Upper lobe of right lung (tissue), 1 donor: Measurements from ENCODE around the gene PLA2G4B. TPM values are rescaled to one million over a fixed set of nuclear protein-coding genes. Genes with fewer than 3 reads are reported as not detected.
A peak's percentile ranks its signal among the peaks of the same experiment; 100 is the strongest.
"Not testable (repeated sequence)": the region's sequence is repeated elsewhere in the genome, so short reads cannot be mapped to it uniquely, and the experiment has no call there.

ENCODE experiments used
- ATAC-seq: fragments of 200-7000 bp; cut with Tn5 transposase; one replicate; pipeline ENCODE4 v1.9.1; 2020; ENCODE audit warnings: mild to moderate bottlenecking, moderate library complexity
- DNase-seq: peaks from one replicate; pipeline ENCODE4 v3.0.0-alpha.2; 2020
- H3K27ac ChIP-seq: fragments of 200-600 bp; one replicate; pipeline ENCODE4 v1.8.0; 2022
- H3K27me3 ChIP-seq: fragments of 200-600 bp; one replicate; pipeline ENCODE4 v1.8.0; 2022; ENCODE audit warnings: mild to moderate bottlenecking
- H3K36me3 ChIP-seq: fragments of 200-600 bp; one replicate; pipeline ENCODE4 v1.8.0; 2022
- H3K4me1 ChIP-seq: fragments of 200-600 bp; one replicate; pipeline ENCODE4 v1.8.0; 2022
- H3K4me3 ChIP-seq: fragments of 200-600 bp; one replicate; pipeline ENCODE4 v1.8.0; 2022; ENCODE audit warnings: mild to moderate bottlenecking
- H3K9me3 ChIP-seq: fragments of 200-600 bp; one replicate; pipeline ENCODE4 v1.8.0; 2022
- intact Hi-C: fragments of 100-400 bp; cut with DNase I; formaldehyde crosslinking; loops from one replicate; pipeline ENCODE4 v1.11.0; 2022
- total RNA-seq: library from RNA; stranded (reverse); fragmentation: NEBNext Ultra II Directional; extraction: Animal tissue kit (Norgen Biotek cat#: 25700); gene quantifications from one replicate; pipeline ENCODE4 v1.2.1, GENCODE V29; 2021
- TF ChIP-seq, protein P1 (sequence below): fragments of 200-600 bp; IDR thresholded peaks from one replicate; pipeline ENCODE4 v1.8.0; 2022; ENCODE audit warnings: antibody characterized with exemption
- donor health status: DM: no; HTN: yes; CAD: no; lungs with severe emphysema.

Gene PLA2G4B
- total RNA-seq, 1 donor from 2014 or later = 14.4 TPM

DNA sequence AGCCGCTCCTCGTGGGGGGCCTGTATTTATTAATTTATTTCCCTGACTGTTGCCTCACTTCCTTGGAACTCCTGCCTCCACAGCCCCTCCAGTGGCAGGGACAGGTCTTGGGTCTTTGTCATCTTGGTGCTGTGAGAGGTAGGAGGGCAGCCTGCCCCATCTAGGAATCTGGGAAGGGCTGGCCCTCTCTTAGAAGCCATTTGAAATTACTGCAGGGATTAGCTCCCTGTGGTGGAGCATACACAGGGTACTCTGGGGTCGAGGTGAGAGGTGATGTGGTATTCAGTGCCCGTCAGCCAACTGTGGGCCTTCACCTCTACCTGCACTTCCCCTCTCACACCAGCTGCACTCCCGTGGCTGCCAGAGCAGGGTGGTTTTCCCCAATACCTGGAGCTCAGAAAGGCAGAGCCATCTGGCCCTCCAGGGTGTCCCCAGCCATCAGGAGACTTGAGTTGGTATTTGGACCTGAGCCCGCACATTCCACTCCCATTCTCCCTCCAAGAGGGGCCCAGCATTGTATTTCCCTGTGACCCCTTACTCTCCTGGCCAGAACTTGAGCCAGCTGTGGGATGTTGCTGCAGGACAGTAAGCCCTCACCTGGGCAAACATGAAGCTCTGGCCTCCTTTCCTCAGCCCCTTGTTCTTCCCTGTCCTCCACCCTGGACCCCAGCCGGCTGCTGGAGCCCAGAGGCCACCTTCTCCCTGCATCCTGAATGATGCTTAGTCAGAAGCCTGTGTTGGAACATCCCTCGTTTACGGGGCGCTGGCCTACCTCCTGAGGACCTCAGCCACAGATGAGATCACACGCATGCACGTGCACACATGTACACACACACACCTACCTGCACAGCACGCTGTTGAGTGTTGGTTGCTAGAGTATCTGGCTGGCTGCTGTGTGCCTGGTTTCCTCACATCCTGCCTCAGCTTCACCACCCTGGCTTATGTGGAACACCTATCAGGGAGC lies 12.8 kb upstream of the PLA2G4B start:
- TF ChIP-seq, protein P1, sequence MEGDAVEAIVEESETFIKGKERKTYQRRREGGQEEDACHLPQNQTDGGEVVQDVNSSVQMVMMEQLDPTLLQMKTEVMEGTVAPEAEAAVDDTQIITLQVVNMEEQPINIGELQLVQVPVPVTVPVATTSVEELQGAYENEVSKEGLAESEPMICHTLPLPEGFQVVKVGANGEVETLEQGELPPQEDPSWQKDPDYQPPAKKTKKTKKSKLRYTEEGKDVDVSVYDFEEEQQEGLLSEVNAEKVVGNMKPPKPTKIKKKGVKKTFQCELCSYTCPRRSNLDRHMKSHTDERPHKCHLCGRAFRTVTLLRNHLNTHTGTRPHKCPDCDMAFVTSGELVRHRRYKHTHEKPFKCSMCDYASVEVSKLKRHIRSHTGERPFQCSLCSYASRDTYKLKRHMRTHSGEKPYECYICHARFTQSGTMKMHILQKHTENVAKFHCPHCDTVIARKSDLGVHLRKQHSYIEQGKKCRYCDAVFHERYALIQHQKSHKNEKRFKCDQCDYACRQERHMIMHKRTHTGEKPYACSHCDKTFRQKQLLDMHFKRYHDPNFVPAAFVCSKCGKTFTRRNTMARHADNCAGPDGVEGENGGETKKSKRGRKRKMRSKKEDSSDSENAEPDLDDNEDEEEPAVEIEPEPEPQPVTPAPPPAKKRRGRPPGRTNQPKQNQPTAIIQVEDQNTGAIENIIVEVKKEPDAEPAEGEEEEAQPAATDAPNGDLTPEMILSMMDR = no peak
- ATAC-seq (no peak), DNase-seq (no peak)
- Histone ChIP-seq H3K27ac (no peak overlapping the region), H3K4me3 (no peak overlapping the region), H3K27me3 (no peaks in the 10 kb centered on the region), H3K4me1 (peaks cover 17% of the 10 kb centered on the region), H3K36me3 (peaks cover 25% of the 10 kb centered on the region), H3K9me3 (no peaks in the 10 kb centered on the region)
- intact Hi-C loops = no loop called here

DNA sequence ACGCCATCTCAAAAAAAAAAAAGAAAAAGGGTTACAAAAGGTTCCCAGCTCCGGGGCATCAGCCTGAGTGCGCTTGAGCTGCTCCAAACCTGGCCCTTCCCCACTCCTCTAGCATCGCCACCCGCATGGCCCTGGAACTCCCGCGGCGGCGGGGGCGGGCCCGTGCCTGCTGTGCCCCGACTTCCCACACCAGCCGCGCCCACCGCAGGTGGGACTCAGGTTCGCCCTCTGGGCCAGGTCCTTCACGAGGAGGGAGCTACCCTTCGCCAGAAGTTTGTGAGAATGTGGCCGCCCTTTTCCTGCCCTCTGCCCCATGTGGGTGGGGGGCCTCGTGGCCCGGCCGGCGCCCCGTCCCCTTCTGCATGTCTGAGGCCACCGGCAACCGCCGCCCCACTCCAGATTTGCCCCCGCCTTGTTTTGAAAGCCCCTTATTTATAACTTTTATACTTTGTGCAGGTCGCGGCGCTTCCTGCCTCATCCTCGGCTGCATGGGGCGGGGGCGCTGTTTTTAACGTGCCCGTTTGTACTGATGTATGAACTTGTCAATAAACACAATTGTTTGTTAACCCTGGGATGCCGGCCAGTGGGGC lies 11.3 kb upstream of the PLA2G4B start:
- Histone ChIP-seq H3K27ac (no peak overlapping the region), H3K4me1 (peaks cover 18% of the 10 kb centered on the region), H3K27me3 (no peaks in the 10 kb centered on the region), H3K9me3 (no peaks in the 10 kb centered on the region), H3K36me3 (peaks cover 22% of the 10 kb centered on the region), H3K4me3 (peak overlapping the region; percentile 95)
- TF ChIP-seq, protein P1 = no peak
- intact Hi-C loops = no loop called here
- ATAC-seq = peak; percentile 4
- no peak for DNase-seq

GRCh38 chr15:41827880-41828806 lies 10.5 kb upstream of the PLA2G4B start, which contains the start of gene JMJD7:
Gene JMJD7 (plus strand): TSS chr15:41828092. CDS start chr15:41828125, 33 bp downstream.
- no peaks in the 10 kb centered on the region for H3K27me3 ChIP-seq
- ATAC-seq (peak; percentile 97), DNase-seq (peak; percentile 98)
- H3K4me3 ChIP-seq = peak within 1 kb of the TSS; percentile 95
- intact Hi-C loops = no loop called here
- no peaks in the 10 kb centered on the region for H3K9me3 ChIP-seq
- peak within 1 kb of the TSS; percentile 88 for H3K27ac ChIP-seq
- peaks cover 18% of the 10 kb centered on the region for H3K36me3 ChIP-seq
- TF ChIP-seq, protein P1 = no peak
- peaks cover 22% of the 10 kb centered on the region for H3K4me1 ChIP-seq

DNA sequence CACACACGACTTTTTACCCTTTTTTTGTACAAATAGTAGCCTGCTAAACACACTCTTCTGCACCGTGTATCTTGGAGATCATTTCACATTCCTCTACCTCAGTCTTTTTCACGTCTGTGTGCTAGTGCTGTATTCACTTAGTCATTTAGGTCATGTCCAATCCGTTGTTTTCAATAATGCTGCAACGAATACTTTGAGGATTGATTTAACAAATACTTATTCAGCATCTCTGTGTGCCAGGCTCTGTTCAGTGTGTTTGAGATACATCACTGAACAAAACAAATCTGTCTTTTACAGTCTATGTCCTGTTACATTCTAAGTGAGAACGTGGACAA lies 9.9 kb upstream of the PLA2G4B start:
- no peak for DNase-seq
- TF ChIP-seq, protein P1 = no peak
- Histone ChIP-seq H3K27me3 (no peaks in the 10 kb centered on the region), H3K9me3 (no peaks in the 10 kb centered on the region), H3K27ac (peak overlapping the region; percentile 88), H3K36me3 (peaks cover 13% of the 10 kb centered on the region), H3K4me3 (peak overlapping the region; percentile 95), H3K4me1 (peaks cover 22% of the 10 kb centered on the region)
- no peak for ATAC-seq
- intact Hi-C loops = no loop called here

GRCh38 chr15:41829959-41830646 lies 8.5 kb upstream of the PLA2G4B start:
- Histone ChIP-seq H3K4me1 (peaks cover 22% of the 10 kb centered on the region), H3K4me3 (no peak overlapping the region), H3K36me3 (peaks cover 12% of the 10 kb centered on the region), H3K27me3 (no peaks in the 10 kb centered on the region), H3K9me3 (no peaks in the 10 kb centered on the region), H3K27ac (no peak overlapping the region)
- intact Hi-C loops = no loop called here
- DNase-seq (no peak), ATAC-seq (no peak)
- TF ChIP-seq, protein P1 = no peak

DNA sequence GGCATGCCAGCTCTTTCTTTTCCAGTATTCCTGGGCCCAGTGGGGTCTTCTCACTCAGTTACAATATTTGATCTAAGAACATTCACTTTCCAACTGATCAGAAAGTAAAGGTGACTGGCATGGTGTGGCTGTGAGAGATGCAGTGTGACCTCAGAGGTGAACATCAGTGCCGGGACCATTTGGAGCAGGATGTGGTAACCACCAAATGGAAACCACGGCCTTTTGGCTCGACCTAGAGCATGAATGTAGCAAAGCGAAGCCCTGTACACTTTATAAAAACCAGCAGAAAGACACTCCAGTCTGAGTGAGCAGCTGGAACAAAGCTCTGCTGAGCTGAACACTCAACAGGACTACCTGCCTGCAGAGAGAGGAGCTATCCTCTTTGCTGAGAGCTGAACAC lies 7.4 kb upstream of the PLA2G4B start:
- H3K27me3 ChIP-seq, ATAC-seq, intact Hi-C loops, DNase-seq, H3K4me3 ChIP-seq, H3K9me3 ChIP-seq, H3K27ac ChIP-seq: not testable (repeated sequence)
- Histone ChIP-seq H3K4me1 (peaks cover 24% of the 10 kb centered on the region), H3K36me3 (peaks cover 14% of the 10 kb centered on the region)
